Measurements from ENCODE around the gene CEACAM1.

Gene CEACAM1

GRCh38 chr19:42534391-42534790 is 6.1 kb upstream of the CEACAM1 start:
- CTCF ChIA-PET = no interaction called here
- TF ChIP-seq TARDBP (IDR thresholded peaks at IDR 0.05) (no peak), FOXM1 (IDR thresholded peaks at IDR 0.05; ENCODE audit: borderline replicate concordance) (no peak), PKNOX1 (IDR thresholded peaks at IDR 0.05) (no peak), FOXA1 (IDR thresholded peaks at IDR 0.05) (no peak), BHLHE40 (IDR thresholded peaks at IDR 0.05; ENCODE audit: borderline replicate concordance) (no peak), CTBP1 (IDR thresholded peaks at IDR 0.05; ENCODE audit: borderline replicate concordance) (no peak), HDGF (IDR thresholded peaks at IDR 0.05; ENCODE audit: borderline replicate concordance) (no peak), NFRKB (IDR thresholded peaks at IDR 0.05) (no peak), LEF1 (IDR thresholded peaks at IDR 0.05; ENCODE audit: borderline replicate concordance) (no peak), ARNT (IDR thresholded peaks at IDR 0.05) (no peak), L3MBTL2 (conservative IDR thresholded peaks at IDR 0.05) (no peak), SUZ12 (IDR thresholded peaks at IDR 0.05) (no peak), ELF4 (IDR thresholded peaks at IDR 0.05) (no peak), ZNF384 (IDR thresholded peaks at IDR 0.05) (no peak), FOXK2 (IDR thresholded peaks at IDR 0.05) (no peak), SP1 (IDR thresholded peaks at IDR 0.05) (no peak)
- DNase-seq (ENCODE audit: extremely low spot score) = no peak
- POLR2A ChIA-PET = no interaction called here

- DNase-seq (ENCODE audit: extremely low spot score) = no peak
- TF ChIP-seq SP1 (IDR thresholded peaks at IDR 0.05) (no peak), FOXA1 (IDR thresholded peaks at IDR 0.05) (no peak), CTBP1 (IDR thresholded peaks at IDR 0.05; ENCODE audit: borderline replicate concordance) (no peak), PKNOX1 (IDR thresholded peaks at IDR 0.05) (no peak)
- CTCF ChIA-PET = no interaction called here
- POLR2A ChIA-PET = no interaction called here
These were observed 4.6 kb upstream of the CEACAM1 start for GRCh38 chr19:42532891-42533290.

DNA sequence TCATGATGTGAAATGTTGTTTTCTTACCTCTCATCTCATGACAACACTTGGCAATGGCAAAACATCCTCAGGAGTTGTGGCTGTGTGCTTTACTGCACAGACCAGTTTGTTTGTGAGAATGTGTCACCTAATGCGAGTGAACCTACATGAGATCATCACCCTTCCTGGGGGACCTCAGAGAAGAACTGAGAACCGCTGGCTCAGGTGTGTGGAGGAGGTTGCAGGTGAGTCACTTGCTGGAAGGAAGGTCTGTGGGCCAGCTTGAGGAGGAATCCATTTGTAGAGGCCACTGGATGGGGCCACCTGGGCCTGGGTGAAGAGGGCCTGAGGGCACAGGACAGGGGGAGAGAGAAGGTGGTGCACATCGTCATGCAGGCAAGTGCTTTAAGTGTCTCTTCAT is 3.0 kb upstream of the CEACAM1 start:
- TF ChIP-seq TARDBP (IDR thresholded peaks at IDR 0.05) (no peak), SP1 (IDR thresholded peaks at IDR 0.05) (no peak), SUZ12 (IDR thresholded peaks at IDR 0.05) (no peak), L3MBTL2 (conservative IDR thresholded peaks at IDR 0.05) (no peak), HDGF (IDR thresholded peaks at IDR 0.05; ENCODE audit: borderline replicate concordance) (no peak), FOXM1 (IDR thresholded peaks at IDR 0.05; ENCODE audit: borderline replicate concordance) (no peak), ELF4 (IDR thresholded peaks at IDR 0.05) (no peak), FOXK2 (IDR thresholded peaks at IDR 0.05) (no peak), CTBP1 (IDR thresholded peaks at IDR 0.05; ENCODE audit: borderline replicate concordance) (no peak), LEF1 (IDR thresholded peaks at IDR 0.05; ENCODE audit: borderline replicate concordance) (no peak), NFRKB (IDR thresholded peaks at IDR 0.05) (no peak), PKNOX1 (IDR thresholded peaks at IDR 0.05) (no peak), ZNF384 (IDR thresholded peaks at IDR 0.05) (no peak), BHLHE40 (IDR thresholded peaks at IDR 0.05; ENCODE audit: borderline replicate concordance) (no peak), FOXA1 (IDR thresholded peaks at IDR 0.05) (no peak), ARNT (IDR thresholded peaks at IDR 0.05) (no peak)
- POLR2A ChIA-PET = no interaction called here
- CTCF ChIA-PET = interaction anchor here (0.6 to 4.5 kb wide), 4 partner anchors 80 to 160 kb away, joined by 4 to 25 read pairs (median 4); no protein-coding TSS in a partner anchor
- DNase-seq (ENCODE audit: extremely low spot score) = no peak

GRCh38 chr19:42529248-42529764 is 1.0 kb upstream of the CEACAM1 start:
- TF ChIP-seq ZNF384 (IDR thresholded peaks at IDR 0.05) (no peak), NFRKB (IDR thresholded peaks at IDR 0.05) (no peak), FOXM1 (IDR thresholded peaks at IDR 0.05; ENCODE audit: borderline replicate concordance) (no peak), SP1 (IDR thresholded peaks at IDR 0.05) (no peak), FOXK2 (IDR thresholded peaks at IDR 0.05) (no peak), ELF4 (IDR thresholded peaks at IDR 0.05) (no peak), ARNT (IDR thresholded peaks at IDR 0.05) (no peak), PKNOX1 (IDR thresholded peaks at IDR 0.05) (no peak), HDGF (IDR thresholded peaks at IDR 0.05; ENCODE audit: borderline replicate concordance) (no peak), TARDBP (IDR thresholded peaks at IDR 0.05) (no peak)
- POLR2A ChIA-PET = no interaction called here
- peak; percentile 75 for DNase-seq (ENCODE audit: extremely low spot score)
- CTCF ChIA-PET = interaction anchor here (0.8 to 4.5 kb wide), 5 partner anchors 31 to 91 kb away, joined by 3 to 25 read pairs (median 6); no protein-coding TSS in a partner anchor

GRCh38 chr19:42524943-42525342 is 3.3 kb downstream of the CEACAM1 start:
- ChIA-PET CTCF (no interaction called here), POLR2A (no interaction called here)
- TF ChIP-seq ARNT (IDR thresholded peaks at IDR 0.05) (no peak), LEF1 (IDR thresholded peaks at IDR 0.05; ENCODE audit: borderline replicate concordance) (no peak), FOXA1 (IDR thresholded peaks at IDR 0.05) (no peak), PKNOX1 (IDR thresholded peaks at IDR 0.05) (no peak), HDGF (IDR thresholded peaks at IDR 0.05; ENCODE audit: borderline replicate concordance) (no peak), FOXK2 (IDR thresholded peaks at IDR 0.05) (no peak), ELF4 (IDR thresholded peaks at IDR 0.05) (no peak), NFRKB (IDR thresholded peaks at IDR 0.05) (no peak), FOXM1 (IDR thresholded peaks at IDR 0.05; ENCODE audit: borderline replicate concordance) (no peak), ZNF384 (IDR thresholded peaks at IDR 0.05) (no peak), CTBP1 (IDR thresholded peaks at IDR 0.05; ENCODE audit: borderline replicate concordance) (no peak)
- no peak for DNase-seq (ENCODE audit: extremely low spot score)

Data from HEK293T (cell line).